Subcutaneous adipose tissue (tissue), 4 donors: ENCODE results near the gene CABLES1. TPM values are rescaled to one million over a fixed set of nuclear protein-coding genes. Genes with fewer than 3 reads are reported as not detected.

ENCODE experiments used
- CTCF ChIP-seq: fragments of 450-650 bp; IDR thresholded peaks from one replicate; pipeline ENCODE4 v1.5.1; 2016; ENCODE audit warnings: low read depth, mild to moderate bottlenecking, control low read depth, antibody characterized with exemption, moderate library complexity
- total RNA-seq, 4 donors: library from RNA; depleted of rRNA; stranded (reverse); fragments of >200 nt; gene quantifications; one replicate each; pipeline ENCODE4 v1.1.0, GENCODE V29; 2016

The CABLES1 gene
- total RNA-seq, 4 donors from 2014 or later, result 22.5 to 50.7 (median 46.4) TPM

- TF ChIP-seq CTCF, result no peak
Measured at GRCh38 chr18:23159344-23159743, 24.1 kb downstream of the CABLES1 start.

GRCh38 chr18:23162473-23162872 is 27.2 kb downstream of the CABLES1 start:
- no peak for TF ChIP-seq CTCF

- TF ChIP-seq CTCF, result no peak
Measured at GRCh38 chr18:23163786-23164533, 28.7 kb downstream of the CABLES1 start.

- TF ChIP-seq CTCF, result no peak
Measured at GRCh38 chr18:23165271-23166068, 30.2 kb downstream of the CABLES1 start.

GRCh38 chr18:23166891-23167541 is 31.7 kb downstream of the CABLES1 start:
- no peak for TF ChIP-seq CTCF

- no peak for TF ChIP-seq CTCF
Measured at GRCh38 chr18:23169673-23170044, 34.4 kb downstream of the CABLES1 start.

- TF ChIP-seq CTCF, result no peak
Measured at GRCh38 chr18:23170137-23170536, 34.9 kb downstream of the CABLES1 start.
